GM19467 (cell line): Measurements from ENCODE around the gene CANT1.
"Not testable (repeated sequence)": the region's sequence is repeated elsewhere in the genome, so short reads cannot be mapped to it uniquely, and the experiment has no call there.

ENCODE experiments used
- ATAC-seq: cut with Tn5 transposase; IDR thresholded peaks from one replicate; pipeline ENCODE4 v1.9.1; 2021; ENCODE audit warnings: mild to moderate bottlenecking, moderate library complexity; ENCODE audit not compliant: unreplicated experiment

The CANT1 gene

GRCh38 chr17:79028496-79029326 lies 19.1 kb upstream of the CANT1 start:
- no peak for ATAC-seq

GRCh38 chr17:79027925-79028491 lies 18.4 kb upstream of the CANT1 start:
- ATAC-seq: no peak

GRCh38 chr17:79027274-79027924 lies 17.8 kb upstream of the CANT1 start:
- no peak for ATAC-seq

GRCh38 chr17:79026376-79027273 lies 17.1 kb upstream of the CANT1 start:
- ATAC-seq: no peak

GRCh38 chr17:79024901-79025737 lies 15.6 kb upstream of the CANT1 start:
- ATAC-seq: no peak

GRCh38 chr17:79023886-79024771 lies 14.6 kb upstream of the CANT1 start, which contains the start of gene C1QTNF1:
TSS of gene C1QTNF1 (plus strand) at chr17:79024169. CDS start at chr17:79043969, 19,800 bp downstream.
- ATAC-seq: no peak

GRCh38 chr17:79023180-79023705 lies 13.7 kb upstream of the CANT1 start:
- ATAC-seq: no peak

GRCh38 chr17:79022507-79022991 lies 13.0 kb upstream of the CANT1 start:
- ATAC-seq: no peak

- ATAC-seq: not testable (repeated sequence)
Measured at GRCh38 chr17:79021929-79022328, 12.4 kb upstream of the CANT1 start.

GRCh38 chr17:79020631-79021301 lies 11.2 kb upstream of the CANT1 start:
- ATAC-seq: no peak

GRCh38 chr17:79019632-79020584 lies 10.3 kb upstream of the CANT1 start:
- ATAC-seq: no peak

- no peak for ATAC-seq
Measured at GRCh38 chr17:79019261-79019631, 9.7 kb upstream of the CANT1 start.

GRCh38 chr17:79018370-79018695 lies 8.8 kb upstream of the CANT1 start:
- no peak for ATAC-seq

GRCh38 chr17:79017546-79018369 lies 8.2 kb upstream of the CANT1 start:
- ATAC-seq: no peak

GRCh38 chr17:79014158-79014758 lies 4.7 kb upstream of the CANT1 start:
- ATAC-seq: no peak
